Measurements from ENCODE around the gene SLC3A2.

DNA sequence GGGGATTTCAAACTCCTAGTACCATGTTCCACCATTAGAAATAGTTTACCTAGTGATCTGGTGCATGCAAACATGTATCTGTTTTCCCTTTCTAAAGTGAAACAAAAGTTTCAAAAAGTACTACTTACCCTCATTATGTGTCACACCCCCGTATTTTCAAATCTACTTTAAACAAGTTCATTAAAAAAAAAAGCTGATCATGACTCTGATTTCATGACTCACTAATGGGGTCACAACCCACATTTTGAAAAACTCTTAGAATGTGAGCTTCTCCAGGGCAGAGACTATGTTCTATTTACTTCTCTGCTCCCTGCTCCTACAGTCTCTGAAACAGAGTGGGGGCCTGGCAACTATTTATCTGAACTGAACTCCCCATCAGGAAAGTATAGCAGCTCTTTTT is 22.2 kb downstream of the SLC3A2 start:
- TF ChIP-seq, protein P1, sequence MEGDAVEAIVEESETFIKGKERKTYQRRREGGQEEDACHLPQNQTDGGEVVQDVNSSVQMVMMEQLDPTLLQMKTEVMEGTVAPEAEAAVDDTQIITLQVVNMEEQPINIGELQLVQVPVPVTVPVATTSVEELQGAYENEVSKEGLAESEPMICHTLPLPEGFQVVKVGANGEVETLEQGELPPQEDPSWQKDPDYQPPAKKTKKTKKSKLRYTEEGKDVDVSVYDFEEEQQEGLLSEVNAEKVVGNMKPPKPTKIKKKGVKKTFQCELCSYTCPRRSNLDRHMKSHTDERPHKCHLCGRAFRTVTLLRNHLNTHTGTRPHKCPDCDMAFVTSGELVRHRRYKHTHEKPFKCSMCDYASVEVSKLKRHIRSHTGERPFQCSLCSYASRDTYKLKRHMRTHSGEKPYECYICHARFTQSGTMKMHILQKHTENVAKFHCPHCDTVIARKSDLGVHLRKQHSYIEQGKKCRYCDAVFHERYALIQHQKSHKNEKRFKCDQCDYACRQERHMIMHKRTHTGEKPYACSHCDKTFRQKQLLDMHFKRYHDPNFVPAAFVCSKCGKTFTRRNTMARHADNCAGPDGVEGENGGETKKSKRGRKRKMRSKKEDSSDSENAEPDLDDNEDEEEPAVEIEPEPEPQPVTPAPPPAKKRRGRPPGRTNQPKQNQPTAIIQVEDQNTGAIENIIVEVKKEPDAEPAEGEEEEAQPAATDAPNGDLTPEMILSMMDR (IDR thresholded peaks at IDR 0.05 in 8 of 11, conservative IDR thresholded peaks at IDR 0.05 in 3 of 11), result no peak
- TF ChIP-seq POLR2AphosphoS5 (IDR thresholded peaks at IDR 0.05), result no peak

Measured in spleen (tissue), 7 donors.